ENCODE measurements around the gene MSMO1. TPM values are rescaled to one million over a fixed set of nuclear protein-coding genes. Genes with fewer than 3 reads are reported as not detected.

The MSMO1 gene
- total and polyA plus RNA-seq, 2 donors, result 19.2 to 26.8 TPM

GRCh38 chr4:165293061-165293460, 34.4 kb upstream of the MSMO1 start:
- 97% methylated on average over 6 of the region's 6 CpGs for WGBS

GRCh38 chr4:165293927-165294649, 33.4 kb upstream of the MSMO1 start:
- no peak for DNase-seq (ENCODE audit: low read depth in 6 of 9, low spot score in 9 of 9)
- Histone ChIP-seq H3K27ac (ENCODE audit: low read depth in 1 of 2, low read length in 1 of 2) (peak overlapping the region in 1 of 2 donors; percentile 25), H3K36me3 (ENCODE audit: control insufficient read depth in 2 of 2, insufficient read depth in 2 of 2, low read length in 1 of 2) (peaks cover 3 to 7% of the 10 kb centered on the region in 2 donors), H3K4me1 (ENCODE audit: control insufficient read depth in 2 of 2, insufficient read depth in 2 of 2, low read length in 2 of 2) (peaks cover 0 to 4% of the 10 kb centered on the region in 2 donors), H3K9me3 (ENCODE audit: control insufficient read depth in 2 of 2, insufficient read depth in 1 of 2, low read length in 1 of 2) (no peaks in the 10 kb centered on the region), H3K27me3 (ENCODE audit: control insufficient read depth in 2 of 2, insufficient read depth in 1 of 2, low read length in 1 of 2) (no peaks in the 10 kb centered on the region), H3K4me3 (ENCODE audit: low read length in 2 of 2) (no peak overlapping the region)
- 93% methylated on average over 2 of the region's 2 CpGs for whole genome bisulfite sequencing

More at GRCh38 chr4:165293061-165293460, 34.4 kb upstream of the MSMO1 start:
- H3K27me3 ChIP-seq (ENCODE audit: control insufficient read depth in 2 of 2, insufficient read depth in 1 of 2, low read length in 1 of 2), result no peaks in the 10 kb centered on the region
- peaks cover 0 to 4% of the 10 kb centered on the region in 2 donors for H3K4me1 ChIP-seq (ENCODE audit: control insufficient read depth in 2 of 2, insufficient read depth in 2 of 2, low read length in 2 of 2)
- H3K27ac ChIP-seq (ENCODE audit: low read depth in 1 of 2, low read length in 1 of 2), result no peak overlapping the region
- no peak overlapping the region for H3K4me3 ChIP-seq (ENCODE audit: low read length in 2 of 2)
- H3K36me3 ChIP-seq (ENCODE audit: control insufficient read depth in 2 of 2, insufficient read depth in 2 of 2, low read length in 1 of 2), result peaks cover 3 to 7% of the 10 kb centered on the region in 2 donors
- H3K9me3 ChIP-seq (ENCODE audit: control insufficient read depth in 2 of 2, insufficient read depth in 1 of 2, low read length in 1 of 2), result no peaks in the 10 kb centered on the region
- DNase-seq (ENCODE audit: low read depth in 6 of 9, low spot score in 9 of 9), result peak in 2 of 9 donors; percentile 9 to 22

- Histone ChIP-seq H3K4me1 (ENCODE audit: control insufficient read depth in 2 of 2, insufficient read depth in 2 of 2, low read length in 2 of 2) (peaks cover 0 to 4% of the 10 kb centered on the region in 2 donors), H3K36me3 (ENCODE audit: control insufficient read depth in 2 of 2, insufficient read depth in 2 of 2, low read length in 1 of 2) (peaks cover 3 to 7% of the 10 kb centered on the region in 2 donors), H3K9me3 (ENCODE audit: control insufficient read depth in 2 of 2, insufficient read depth in 1 of 2, low read length in 1 of 2) (no peaks in the 10 kb centered on the region), H3K27me3 (ENCODE audit: control insufficient read depth in 2 of 2, insufficient read depth in 1 of 2, low read length in 1 of 2) (no peaks in the 10 kb centered on the region), H3K27ac (ENCODE audit: low read depth in 1 of 2, low read length in 1 of 2) (peak overlapping the region; percentile 19 to 70), H3K4me3 (ENCODE audit: low read length in 2 of 2) (no peak overlapping the region)
- DNase-seq (ENCODE audit: low read depth in 6 of 9, low spot score in 9 of 9), result peak in 7 of 9 donors; percentile 9 to 65 (median 31)
- 25% methylated on average over 5 of the region's 5 CpGs for WGBS
These were observed 32.6 kb upstream of the MSMO1 start for GRCh38 chr4:165294907-165295306.

- Histone ChIP-seq H3K27me3 (ENCODE audit: control insufficient read depth in 2 of 2, insufficient read depth in 1 of 2, low read length in 1 of 2) (no peaks in the 10 kb centered on the region), H3K4me3 (ENCODE audit: low read length in 2 of 2) (no peak overlapping the region), H3K9me3 (ENCODE audit: control insufficient read depth in 2 of 2, insufficient read depth in 1 of 2, low read length in 1 of 2) (no peaks in the 10 kb centered on the region), H3K36me3 (ENCODE audit: control insufficient read depth in 2 of 2, insufficient read depth in 2 of 2, low read length in 1 of 2) (peaks cover 3 to 7% of the 10 kb centered on the region in 2 donors), H3K4me1 (ENCODE audit: control insufficient read depth in 2 of 2, insufficient read depth in 2 of 2, low read length in 2 of 2) (peaks cover 0 to 6% of the 10 kb centered on the region in 2 donors), H3K27ac (ENCODE audit: low read depth in 1 of 2, low read length in 1 of 2) (no peak overlapping the region)
- 97% methylated on average over 8 of the region's 8 CpGs for WGBS
- no peak for DNase-seq (ENCODE audit: low read depth in 6 of 9, low spot score in 9 of 9)
These were observed 29.8 kb upstream of the MSMO1 start for GRCh38 chr4:165297626-165298025.

GRCh38 chr4:165299399-165300060, 27.9 kb upstream of the MSMO1 start:
- no peak for DNase-seq (ENCODE audit: low read depth in 6 of 9, low spot score in 9 of 9)
- no peak overlapping the region for H3K27ac ChIP-seq (ENCODE audit: low read depth in 1 of 2, low read length in 1 of 2)
- H3K4me1 ChIP-seq (ENCODE audit: control insufficient read depth in 2 of 2, insufficient read depth in 2 of 2, low read length in 2 of 2), result peaks cover 0 to 6% of the 10 kb centered on the region in 2 donors
- H3K4me3 ChIP-seq (ENCODE audit: low read length in 2 of 2), result no peak overlapping the region
- WGBS, result 97% methylated on average over 5 of the region's 5 CpGs
- H3K36me3 ChIP-seq (ENCODE audit: control insufficient read depth in 2 of 2, insufficient read depth in 2 of 2, low read length in 1 of 2), result peaks cover 3 to 7% of the 10 kb centered on the region in 2 donors
- no peaks in the 10 kb centered on the region for H3K27me3 ChIP-seq (ENCODE audit: control insufficient read depth in 2 of 2, insufficient read depth in 1 of 2, low read length in 1 of 2)
- H3K9me3 ChIP-seq (ENCODE audit: control insufficient read depth in 2 of 2, insufficient read depth in 1 of 2, low read length in 1 of 2), result no peaks in the 10 kb centered on the region

- Histone ChIP-seq H3K27me3 (ENCODE audit: control insufficient read depth in 2 of 2, insufficient read depth in 1 of 2, low read length in 1 of 2) (no peaks in the 10 kb centered on the region), H3K36me3 (ENCODE audit: control insufficient read depth in 2 of 2, insufficient read depth in 2 of 2, low read length in 1 of 2) (peaks cover 3 to 4% of the 10 kb centered on the region in 2 donors), H3K4me1 (ENCODE audit: control insufficient read depth in 2 of 2, insufficient read depth in 2 of 2, low read length in 2 of 2) (peaks cover 0 to 2% of the 10 kb centered on the region in 2 donors), H3K27ac (ENCODE audit: low read depth in 1 of 2, low read length in 1 of 2) (peak overlapping the region; percentile 11 to 29), H3K4me3 (ENCODE audit: low read length in 2 of 2) (no peak overlapping the region), H3K9me3 (ENCODE audit: control insufficient read depth in 2 of 2, insufficient read depth in 1 of 2, low read length in 1 of 2) (no peaks in the 10 kb centered on the region)
- DNase-seq (ENCODE audit: low read depth in 6 of 9, low spot score in 9 of 9), result peak in 3 of 9 donors; percentile 10 to 50 (median 30)
- 1% methylated on average over 1 of the region's 1 CpG for WGBS
These were observed 25.6 kb upstream of the MSMO1 start for GRCh38 chr4:165301833-165302232.

GRCh38 chr4:165302658-165303057, 24.8 kb upstream of the MSMO1 start:
- 98% methylated on average over 1 of the region's 1 CpG for WGBS
- H3K9me3 ChIP-seq (ENCODE audit: control insufficient read depth in 2 of 2, insufficient read depth in 1 of 2, low read length in 1 of 2), result no peaks in the 10 kb centered on the region
- no peaks in the 10 kb centered on the region for H3K27me3 ChIP-seq (ENCODE audit: control insufficient read depth in 2 of 2, insufficient read depth in 1 of 2, low read length in 1 of 2)
- no peak overlapping the region for H3K4me3 ChIP-seq (ENCODE audit: low read length in 2 of 2)
- DNase-seq (ENCODE audit: low read depth in 6 of 9, low spot score in 9 of 9), result no peak
- peaks cover 0 to 2% of the 10 kb centered on the region in 2 donors for H3K4me1 ChIP-seq (ENCODE audit: control insufficient read depth in 2 of 2, insufficient read depth in 2 of 2, low read length in 2 of 2)
- peaks cover 1% of the 10 kb centered on the region in 2 donors for H3K36me3 ChIP-seq (ENCODE audit: control insufficient read depth in 2 of 2, insufficient read depth in 2 of 2, low read length in 1 of 2)
- H3K27ac ChIP-seq (ENCODE audit: low read depth in 1 of 2, low read length in 1 of 2), result no peak overlapping the region

GRCh38 chr4:165308166-165308565, 19.3 kb upstream of the MSMO1 start:
- DNase-seq (ENCODE audit: low read depth in 6 of 9, low spot score in 9 of 9), result no peak
- 99% methylated on average over 1 of the region's 1 CpG for WGBS
- no peak overlapping the region for H3K27ac ChIP-seq (ENCODE audit: low read depth in 1 of 2, low read length in 1 of 2)
- H3K27me3 ChIP-seq (ENCODE audit: control insufficient read depth in 2 of 2, insufficient read depth in 1 of 2, low read length in 1 of 2), result no peaks in the 10 kb centered on the region
- no peaks in the 10 kb centered on the region for H3K4me1 ChIP-seq (ENCODE audit: control insufficient read depth in 2 of 2, insufficient read depth in 2 of 2, low read length in 2 of 2)
- H3K4me3 ChIP-seq (ENCODE audit: low read length in 2 of 2), result no peak overlapping the region
- no peaks in the 10 kb centered on the region for H3K9me3 ChIP-seq (ENCODE audit: control insufficient read depth in 2 of 2, insufficient read depth in 1 of 2, low read length in 1 of 2)
- peaks cover 0 to 4% of the 10 kb centered on the region in 2 donors for H3K36me3 ChIP-seq (ENCODE audit: control insufficient read depth in 2 of 2, insufficient read depth in 2 of 2, low read length in 1 of 2)

- no peak for DNase-seq (ENCODE audit: low read depth in 6 of 9, low spot score in 9 of 9)
- Histone ChIP-seq H3K27me3 (ENCODE audit: control insufficient read depth in 2 of 2, insufficient read depth in 1 of 2, low read length in 1 of 2) (no peaks in the 10 kb centered on the region), H3K27ac (ENCODE audit: low read depth in 1 of 2, low read length in 1 of 2) (no peak overlapping the region), H3K36me3 (ENCODE audit: control insufficient read depth in 2 of 2, insufficient read depth in 2 of 2, low read length in 1 of 2) (peaks cover 0 to 4% of the 10 kb centered on the region in 2 donors), H3K9me3 (ENCODE audit: control insufficient read depth in 2 of 2, insufficient read depth in 1 of 2, low read length in 1 of 2) (no peaks in the 10 kb centered on the region), H3K4me3 (ENCODE audit: low read length in 2 of 2) (no peak overlapping the region), H3K4me1 (ENCODE audit: control insufficient read depth in 2 of 2, insufficient read depth in 2 of 2, low read length in 2 of 2) (no peaks in the 10 kb centered on the region)
- WGBS, result 93% methylated on average over 2 of the region's 2 CpGs
These were observed 18.9 kb upstream of the MSMO1 start for GRCh38 chr4:165308606-165309005.

Data from thymus (tissue), 11 donors.